ENCODE measurements around the gene TOMM40.

DNA sequence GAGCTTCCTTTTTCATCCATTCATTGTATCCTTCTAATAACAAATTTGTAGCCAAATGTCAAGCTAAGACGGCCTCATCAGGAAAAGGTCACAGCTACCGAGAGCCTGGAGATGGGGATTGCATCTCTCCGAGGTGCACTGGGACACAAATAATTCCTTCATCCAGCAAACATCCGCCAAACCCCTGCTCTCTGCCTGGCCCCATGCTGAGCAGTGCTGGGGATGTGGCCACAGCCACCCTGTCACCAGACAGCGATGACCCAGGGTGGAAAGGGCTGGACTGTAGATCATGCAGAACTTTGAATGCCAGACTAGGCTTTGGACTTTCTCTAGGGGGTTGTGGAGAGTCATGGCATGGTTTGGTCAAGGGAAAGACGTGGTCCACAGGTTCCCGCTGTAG lies 1.9 kb downstream of the TOMM40 start:
- TF ChIP-seq CTCF (conservative IDR thresholded peaks at IDR 0.05) = no peak
- no peak for TF ChIP-seq EZH2 (IDR thresholded peaks at IDR 0.05; ENCODE audit: low read depth)

Measured in PC-9 (cell line).